Activated CD8-positive, alpha-beta T cell treated with anti-CD3 and anti-CD28 coated beads for 36 hours (primary cell): Measurements from ENCODE around the gene SNRPN. TPM values are rescaled to one million over a fixed set of nuclear protein-coding genes. Genes with fewer than 3 reads are reported as not detected.
"Not testable (repeated sequence)": the region's sequence is repeated elsewhere in the genome, so short reads cannot be mapped to it uniquely, and the experiment has no call there.

ENCODE experiments used
- ATAC-seq: fragments of 200-7000 bp; cut with Tn5 transposase; one replicate; pipeline ENCODE4 v1.10.0; 2021; ENCODE audit warnings: mild to moderate bottlenecking, moderate library complexity
- CTCF ChIA-PET: fragments of 350-600 bp; sonication (Branson Sonifier 250); formaldehyde crosslinking; loops from one replicate; lab custom pipeline; 2021; ENCODE audit warnings: antibody characterized with exemption; lab: Charles Lee
- POLR2A ChIA-PET: fragments of 350-600 bp; sonication (Branson Sonifier 250); formaldehyde crosslinking; loops from one replicate; lab custom pipeline; 2021; ENCODE audit warnings: antibody characterized with exemption; lab: Charles Lee
- DNase-seq: peaks from one replicate; pipeline ENCODE4 v3.0.0-alpha.2; 2020
- H3K27ac Mint-ChIP-seq: one replicate; pipeline ENCODE4 v1.8.0; 2021; ENCODE audit warnings: mild to moderate bottlenecking, mixed read lengths
- H3K27me3 Mint-ChIP-seq: one replicate; pipeline ENCODE4 v1.8.0; 2021; ENCODE audit warnings: mixed read lengths
- H3K36me3 Mint-ChIP-seq: one replicate; pipeline ENCODE4 v1.8.0; 2021; ENCODE audit warnings: low read depth, mixed read lengths
- H3K4me1 Mint-ChIP-seq: one replicate; pipeline ENCODE4 v1.8.0; 2021; ENCODE audit warnings: low read depth, mixed read lengths
- H3K4me3 Mint-ChIP-seq: one replicate; pipeline ENCODE4 v1.8.0; 2021; ENCODE audit warnings: mild to moderate bottlenecking, moderate library complexity, mixed read lengths
- H3K9me3 Mint-ChIP-seq: one replicate; pipeline ENCODE4 v1.8.0; 2021; ENCODE audit warnings: mixed read lengths
- CTCF ChIP-seq: fragments of 200-600 bp; IDR thresholded peaks from one replicate; pipeline ENCODE4 v1.8.0; 2022; ENCODE audit warnings: antibody characterized with exemption, mild to moderate bottlenecking
- intact Hi-C: fragments of 100-400 bp; cut with micrococcal nuclease; formaldehyde crosslinking; loops from one replicate; pipeline ENCODE4 v1.10.0; 2022
- total RNA-seq, 2 experiments: library from RNA; stranded (reverse); gene quantifications; one replicate each; pipeline ENCODE4 v1.2.3, GENCODE V29; 2021

The SNRPN gene
- total RNA-seq, 2 experiments from 2014 or later, result 73.5 to 74.5 TPM

DNA sequence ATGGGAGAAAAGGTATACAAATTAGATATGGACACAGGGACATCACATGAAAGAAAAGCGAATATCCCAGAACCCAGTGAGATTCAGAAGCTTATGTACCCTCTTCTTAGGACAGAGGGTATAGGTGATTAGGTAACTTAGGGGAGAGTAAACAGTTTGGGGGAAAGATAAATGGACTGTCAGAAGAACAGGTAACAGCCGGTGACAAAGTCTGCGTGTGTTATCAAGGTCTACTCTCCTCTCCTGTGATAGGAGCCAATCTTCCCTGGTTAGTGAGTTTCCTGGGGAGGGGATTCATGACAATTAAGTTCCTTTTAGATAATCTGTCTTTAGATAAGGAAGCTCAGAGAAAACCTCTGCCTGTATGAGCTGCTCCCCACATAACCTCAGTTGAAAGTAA, 30.6 kb upstream of the SNRPN start:
- H3K4me3 Mint-ChIP-seq, result no peak overlapping the region
- ChIA-PET CTCF (no interaction called here), POLR2A (no interaction called here)
- intact Hi-C loops, result no loop called here
- no peak overlapping the region for H3K27ac Mint-ChIP-seq
- no peaks in the 10 kb centered on the region for H3K4me1 Mint-ChIP-seq
- no peak for TF ChIP-seq CTCF
- H3K9me3 Mint-ChIP-seq, result peaks cover 19% of the 10 kb centered on the region
- H3K36me3 Mint-ChIP-seq, result no peaks in the 10 kb centered on the region
- DNase-seq, result no peak
- H3K27me3 Mint-ChIP-seq, result no peaks in the 10 kb centered on the region
- ATAC-seq, result no peak

GRCh38 chr15:24924621-24925020, 30.2 kb upstream of the SNRPN start:
- ATAC-seq (no peak), DNase-seq (no peak)
- intact Hi-C loops, result no loop called here
- no peak overlapping the region for H3K4me3 Mint-ChIP-seq
- no peak overlapping the region for H3K27ac Mint-ChIP-seq
- H3K9me3 Mint-ChIP-seq, result peaks cover 19% of the 10 kb centered on the region
- POLR2A ChIA-PET, result no interaction called here
- no peaks in the 10 kb centered on the region for H3K27me3 Mint-ChIP-seq
- no peaks in the 10 kb centered on the region for H3K4me1 Mint-ChIP-seq
- CTCF ChIA-PET, result no interaction called here
- no peaks in the 10 kb centered on the region for H3K36me3 Mint-ChIP-seq
- TF ChIP-seq CTCF, result no peak

DNA sequence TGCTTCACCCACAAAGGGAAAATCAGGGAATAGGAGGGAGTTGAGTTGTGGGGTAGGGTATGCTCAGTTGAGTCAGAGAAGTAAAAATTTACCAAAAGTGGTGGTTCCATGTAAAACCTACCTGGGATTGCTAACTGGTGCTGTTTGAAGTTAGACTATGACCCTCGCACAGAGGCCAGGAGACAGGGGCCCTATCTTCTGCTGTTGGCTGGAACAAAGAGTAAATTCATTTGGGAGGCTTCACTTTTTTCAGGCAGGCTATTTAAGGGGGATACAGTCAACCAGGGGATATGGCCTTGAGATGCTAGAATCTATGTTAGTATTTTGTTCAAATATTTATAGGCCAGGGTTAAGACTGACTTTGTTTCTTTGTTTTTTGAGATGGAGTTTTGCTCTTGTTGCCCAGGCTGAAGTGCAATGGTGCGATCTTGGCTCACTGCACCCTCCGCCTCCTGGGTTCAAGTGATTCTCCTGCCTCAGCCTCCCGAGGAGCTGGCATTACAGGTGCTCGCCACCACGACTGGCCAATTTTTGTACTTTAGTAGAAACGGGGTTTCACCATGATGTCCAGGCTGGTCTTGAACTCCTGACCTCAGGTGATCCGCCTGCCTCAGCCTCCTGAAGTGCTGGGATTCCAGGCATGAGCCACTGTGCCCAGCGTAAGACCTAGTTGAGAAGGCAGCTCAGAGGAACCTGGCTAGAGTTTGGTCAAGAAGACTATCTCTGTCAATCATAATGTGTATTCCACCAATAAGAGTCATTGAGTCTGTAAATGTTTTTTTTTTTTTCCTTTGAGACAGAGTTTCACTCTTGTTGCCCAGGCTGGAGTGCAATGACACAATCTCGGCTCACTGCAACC, 22.7 kb upstream of the SNRPN start:
- H3K27me3 Mint-ChIP-seq, POLR2A ChIA-PET, ATAC-seq, intact Hi-C loops, H3K4me1 Mint-ChIP-seq, H3K27ac Mint-ChIP-seq, H3K4me3 Mint-ChIP-seq, CTCF ChIA-PET, DNase-seq, H3K36me3 Mint-ChIP-seq: not testable (repeated sequence)
- peaks cover 24% of the 10 kb centered on the region for H3K9me3 Mint-ChIP-seq

DNA sequence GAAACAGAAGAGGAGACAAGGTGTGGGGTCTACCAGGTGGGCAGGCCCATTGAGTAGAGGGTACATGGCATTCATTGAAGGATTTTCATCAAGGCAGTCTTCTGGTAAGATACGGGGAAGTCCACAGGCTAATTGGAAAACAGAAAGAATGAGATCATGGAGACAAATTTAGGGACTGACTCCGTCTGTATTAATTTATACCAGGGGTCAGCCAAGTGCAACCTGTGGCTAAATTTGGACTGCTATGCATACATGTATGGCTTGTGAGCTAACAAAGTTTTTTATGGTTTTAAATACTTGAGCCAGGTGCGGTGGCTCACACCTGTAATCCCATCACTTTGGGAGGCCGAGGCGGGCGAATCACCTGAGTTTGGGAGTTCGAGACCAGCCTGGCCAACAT, 21.1 kb upstream of the SNRPN start:
- Mint-ChIP-seq H3K4me1 (no peaks in the 10 kb centered on the region), H3K36me3 (peaks cover 2% of the 10 kb centered on the region), H3K27ac (no peak overlapping the region), H3K27me3 (no peaks in the 10 kb centered on the region), H3K9me3 (peaks cover 29% of the 10 kb centered on the region), H3K4me3 (no peak overlapping the region)
- ChIA-PET POLR2A (no interaction called here), CTCF (no interaction called here)
- TF ChIP-seq CTCF, result no peak
- DNase-seq (no peak), ATAC-seq (no peak)
- intact Hi-C loops, result no loop called here

- H3K27me3 Mint-ChIP-seq, H3K4me1 Mint-ChIP-seq, H3K27ac Mint-ChIP-seq, POLR2A ChIA-PET, DNase-seq, ATAC-seq, intact Hi-C loops, H3K36me3 Mint-ChIP-seq, H3K4me3 Mint-ChIP-seq, CTCF ChIA-PET: not testable (repeated sequence)
- peaks cover 24% of the 10 kb centered on the region for H3K9me3 Mint-ChIP-seq
Measured at GRCh38 chr15:24938224-24938623, 16.6 kb upstream of the SNRPN start.

DNA sequence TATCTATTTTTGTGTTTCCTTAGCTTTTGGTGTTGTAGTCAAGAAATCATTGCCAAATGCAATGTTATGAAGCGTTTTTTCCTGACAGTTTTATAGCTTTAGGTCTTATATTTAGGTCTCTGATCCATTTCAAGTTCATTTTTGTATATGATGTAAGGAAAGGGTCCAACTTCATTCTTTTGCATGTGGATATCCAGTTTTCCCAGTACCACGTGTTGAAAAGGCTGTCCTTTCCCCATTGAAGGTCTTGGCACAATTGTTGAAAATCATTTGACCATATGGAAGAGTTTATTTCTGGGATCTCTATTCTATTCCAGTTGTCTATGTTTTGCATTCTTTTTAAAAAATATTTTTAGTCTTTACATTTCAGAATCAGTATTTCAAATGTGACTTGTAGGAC, 14.6 kb upstream of the SNRPN start:
- Mint-ChIP-seq H3K4me3 (no peak overlapping the region), H3K36me3 (peaks cover 2% of the 10 kb centered on the region), H3K27me3 (no peaks in the 10 kb centered on the region), H3K4me1 (no peaks in the 10 kb centered on the region), H3K9me3 (peaks cover 22% of the 10 kb centered on the region), H3K27ac (no peak overlapping the region)
- CTCF ChIA-PET, result no interaction called here
- ATAC-seq (no peak), DNase-seq (no peak)
- POLR2A ChIA-PET, result no interaction called here
- intact Hi-C loops, result no loop called here
- no peak for TF ChIP-seq CTCF
